Endothelial cell of umbilical vein (primary cell): ENCODE results near the gene MEA1. TPM values are rescaled to one million over a fixed set of nuclear protein-coding genes. Genes with fewer than 3 reads are reported as not detected.

Experiments used
- BruUV-seq: library from RNA; stranded (reverse); fragments of 400-500 nt; replicated peaks from 2 replicates; lab custom pipeline; 2021; lab: Mats Ljungman, UMichigan
- CTCF ChIA-PET: fragments of 300-600, 350-600 bp; sonication (Branson Sonifier 250); formaldehyde crosslinking; loops from one replicate; lab custom pipeline; 2021; ENCODE audit warnings: antibody characterized with exemption, inconsistent platforms; lab: Charles Lee
- POLR2A ChIA-PET: fragments of 300-600, 350-600 bp; sonication (Branson Sonifier 250); formaldehyde crosslinking; loops from one replicate; lab custom pipeline; 2021; ENCODE audit warnings: antibody characterized with exemption, inconsistent platforms; lab: Charles Lee
- DNase-seq: peaks from one replicate; pipeline ENCODE4 v3.0.0-alpha.2; 2011; ENCODE audit warnings: low read depth, low spot score
- FAIRE-seq: peaks from 2 replicates; lab custom pipeline; 2011; peaks lifted over from hg19 to GRCh38; lab: Jason Lieb, UNC
- H2AFZ ChIP-seq: 2 replicates; pipeline ENCODE4 v1.6.0; 2012; ENCODE audit warnings: low read depth, low read length, control low read depth, inconsistent platforms
- H3K27ac ChIP-seq: 2 replicates; pipeline ENCODE4 v1.5.1; 2011; ENCODE audit warnings: low read depth, mild to moderate bottlenecking, control low read depth, low read length, moderate library complexity; ENCODE audit not compliant: insufficient read depth
- H3K27me3 ChIP-seq, 2 experiments: 2 replicates each; pipeline versions ENCODE4 v1.6.0 to v1.6.1; 2011; ENCODE audit warnings: low read length in 2 of 2, mixed read lengths in 1 of 2; ENCODE audit not compliant: control insufficient read depth in 2 of 2, insufficient read depth in 2 of 2
- H3K36me3 ChIP-seq, 2 experiments: 2 replicates in 1 of 2; 3 replicates in 1 of 2; pipeline ENCODE4 v1.5.1; 2011; ENCODE audit warnings: low read length in 2 of 2, mild to moderate bottlenecking in 1 of 2, moderate library complexity in 1 of 2; ENCODE audit not compliant: control insufficient read depth in 2 of 2, insufficient read depth in 2 of 2; ENCODE audit errors: extremely low read depth in 1 of 2
- H3K4me1 ChIP-seq: 3 replicates; pipeline ENCODE4 v1.5.1; 2011; ENCODE audit warnings: mild to moderate bottlenecking, low read length; ENCODE audit not compliant: control insufficient read depth, insufficient read depth; ENCODE audit errors: extremely low read depth
- H3K4me2 ChIP-seq: 2 replicates; pipeline ENCODE4 v1.6.1; 2011; ENCODE audit warnings: low read length, control low read depth, mixed read lengths; ENCODE audit not compliant: insufficient read depth
- H3K4me3 ChIP-seq, 3 experiments: fragments of 200-600 bp in 1 of 3; sonication (generic), shearing (Covaris generic) in 1 of 3; replicated peaks in 1 of 3; 2 replicates each; pipeline ENCODE4 v1.5.1; 2011 to 2016; ENCODE audit warnings: control low read depth in 3 of 3, low read length in 3 of 3, mild to moderate bottlenecking in 2 of 3, inconsistent platforms in 1 of 3, low read depth in 1 of 3, moderate library complexity in 1 of 3; ENCODE audit not compliant: insufficient read depth in 1 of 3
- H3K79me2 ChIP-seq: 2 replicates; pipeline ENCODE4 v1.6.0; 2012; ENCODE audit warnings: low read length, inconsistent platforms; ENCODE audit not compliant: control insufficient read depth, insufficient read depth
- H3K9ac ChIP-seq: replicated peaks from 2 replicates; pipeline ENCODE3; 2011; ENCODE audit warnings: low read length, control low read depth; ENCODE audit not compliant: insufficient read depth; ENCODE audit errors: extremely low read depth
- H3K9me1 ChIP-seq: replicated peaks from 3 replicates; pipeline ENCODE4 v1.6.0; 2011; ENCODE audit warnings: mild to moderate bottlenecking, low read length; ENCODE audit not compliant: control insufficient read depth, insufficient read depth; ENCODE audit errors: extremely low read depth
- H3K9me3 ChIP-seq: replicated peaks from 2 replicates; pipeline ENCODE4 v1.5.1; 2012; ENCODE audit warnings: low read length, inconsistent platforms; ENCODE audit not compliant: control insufficient read depth, insufficient read depth
- H4K20me1 ChIP-seq: replicated peaks from 2 replicates; pipeline ENCODE3; 2011; ENCODE audit warnings: mild to moderate bottlenecking, low read length; ENCODE audit not compliant: control insufficient read depth, insufficient read depth; ENCODE audit errors: extremely low read depth
- CTCF ChIP-seq, 2 donors: IDR thresholded peaks; 1 replicate in 1 of 2; 2 replicates in 1 of 2; pipeline ENCODE4 v1.5.1; 2011; ENCODE audit warnings: low read length in 2 of 2, mild to moderate bottlenecking in 2 of 2, moderate library complexity in 2 of 2, control low read depth in 1 of 2, inconsistent platforms in 1 of 2, low read depth in 1 of 2; ENCODE audit not compliant: insufficient read depth in 1 of 2; ENCODE audit errors: extremely low read depth in 1 of 2
- EZH2 ChIP-seq: IDR thresholded peaks from 2 replicates; pipeline ENCODE4 v1.6.1; 2012; ENCODE audit warnings: borderline replicate concordance, low read depth, mild to moderate bottlenecking, moderate library complexity, low read length, inconsistent platforms; ENCODE audit not compliant: severe bottlenecking
- FOS ChIP-seq: IDR thresholded peaks from 2 replicates; pipeline ENCODE4 v1.6.1; 2011; ENCODE audit warnings: mild to moderate bottlenecking, low read length, moderate library complexity, borderline replicate concordance; ENCODE audit not compliant: insufficient read depth
- GATA2 ChIP-seq: IDR thresholded peaks from 2 replicates; pipeline ENCODE4 v1.7.0; 2011; ENCODE audit warnings: low read depth, mild to moderate bottlenecking, moderate library complexity, mixed read lengths, low read length; ENCODE audit not compliant: insufficient read length, insufficient read depth
- JUN ChIP-seq: IDR thresholded peaks from 2 replicates; pipeline ENCODE4 v1.6.1; 2011; ENCODE audit warnings: borderline replicate concordance, low read depth; ENCODE audit not compliant: insufficient read length, insufficient read depth
- MYC ChIP-seq: IDR thresholded peaks from one replicate; pipeline ENCODE4 v1.6.1; 2011; ENCODE audit warnings: mild to moderate bottlenecking, low read depth, low read length
- POLR2A ChIP-seq: IDR thresholded peaks from 2 replicates; pipeline ENCODE4 v1.6.1; 2012; ENCODE audit warnings: low read depth, mild to moderate bottlenecking, control low read depth, low read length
- POLR2AphosphoS5 ChIP-seq: IDR thresholded peaks from 2 replicates; pipeline ENCODE4 v1.6.1; 2012; ENCODE audit warnings: low read depth, mild to moderate bottlenecking, control low read depth, low read length, moderate library complexity; ENCODE audit not compliant: insufficient read depth
- dilution Hi-C: fragments of 300-500 bp; cut with MboI; formaldehyde crosslinking; loops from one replicate; pipeline ENCODE4 v1.15.0; 2019; ENCODE audit warnings: low sequenced_read_pairs; ENCODE audit not compliant: extremely low pct_ligation_motif_present
- intact Hi-C: fragments of 100-400 bp; cut with micrococcal nuclease; formaldehyde crosslinking; loops from one replicate; pipeline ENCODE4 v1.10.0; 2022
- polyA plus RNA-seq, 4 experiments: library from polyadenylated mRNA; depleted of rRNA in 3 of 4; stranded (reverse) in 3 of 4; unstranded in 1 of 4; fragments of >200 nt; gene quantifications; 2 replicates each; pipeline versions ENCODE4 v1.2.1 to v1.2.3, GENCODE V29; 2011 to 2012; ENCODE audit warnings: missing spikeins in 1 of 4
- total RNA-seq: library from RNA; stranded (reverse); gene quantifications from 2 replicates; pipeline ENCODE4 v1.2.3, GENCODE V29; 2021
- TF ChIP-seq, protein P1 (sequence below): IDR thresholded peaks from 2 replicates; pipeline ENCODE4 v1.6.1; 2011; ENCODE audit not compliant: insufficient read depth, insufficient read length

The MEA1 gene
- total and polyA plus RNA-seq, 2 donors (not counting 3 experiments of a cell fraction or from before 2014, with no cell fraction given) = 62.5 to 69.5 TPM

DNA sequence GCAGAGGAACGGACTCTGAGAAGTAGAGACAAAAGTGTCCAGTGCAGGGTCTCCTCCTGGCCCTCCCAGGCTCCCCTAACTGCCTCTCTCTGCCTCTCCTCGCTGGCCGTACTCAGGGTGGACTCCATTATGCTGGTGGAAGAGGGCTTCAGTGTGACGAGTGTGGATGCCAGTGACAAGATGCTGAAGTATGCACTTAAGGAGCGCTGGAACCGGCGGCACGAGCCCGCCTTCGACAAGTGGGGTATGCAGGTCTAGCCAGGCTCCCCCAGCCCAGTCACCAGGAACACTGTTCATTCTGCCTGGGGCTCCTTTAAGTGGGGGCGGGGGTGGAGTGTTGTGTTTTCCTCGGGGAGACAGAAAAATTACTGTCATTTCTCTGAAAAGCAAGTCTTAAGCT is 51.6 kb downstream of the MEA1 start:
- H3K27me3 ChIP-seq = no peaks in the 10 kb centered on the region
- H3K4me2 ChIP-seq = no peak overlapping the region
- CTCF ChIA-PET = interaction anchor here (1.1 kb wide), 1 partner anchor 22 kb away, joined by 3 read pairs; the partner anchor contains the start of gene PPP2R5D
- TF ChIP-seq EZH2 = no peak
- TF ChIP-seq CTCF (IDR thresholded peaks at IDR 0.05; ENCODE audit: extremely low read depth in 1 of 2, insufficient read depth in 1 of 2, low read depth in 1 of 2, low read length in 2 of 2) = no peak
- TF ChIP-seq POLR2A = no peak
- TF ChIP-seq POLR2AphosphoS5 = no peak
- no peak for TF ChIP-seq GATA2
- TF ChIP-seq, protein P1, sequence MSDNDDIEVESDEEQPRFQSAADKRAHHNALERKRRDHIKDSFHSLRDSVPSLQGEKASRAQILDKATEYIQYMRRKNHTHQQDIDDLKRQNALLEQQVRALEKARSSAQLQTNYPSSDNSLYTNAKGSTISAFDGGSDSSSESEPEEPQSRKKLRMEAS = no peak
- TF ChIP-seq FOS = no peak
- no peak for TF ChIP-seq JUN
- TF ChIP-seq MYC = no peak
- dilution Hi-C loops = no loop called here
- H4K20me1 ChIP-seq = no peaks in the 10 kb centered on the region
- peaks cover 0 to 17% of the 10 kb centered on the region in 2 experiments for H3K36me3 ChIP-seq
- H3K4me1 ChIP-seq = peaks cover 10% of the 10 kb centered on the region
- BruUV-seq = no TSS peak
- H3K9ac ChIP-seq = no peak overlapping the region
- intact Hi-C loops = loop anchor here (5.0 kb wide), 1 partner anchor 50 kb away; the partner anchor contains the start of genes KLHDC3 and MEA1
- POLR2A ChIA-PET = no interaction called here
- no peaks in the 10 kb centered on the region for H3K79me2 ChIP-seq
- no peak overlapping the region for H3K4me3 ChIP-seq
- H3K27ac ChIP-seq = no peak overlapping the region
- H3K9me3 ChIP-seq = no peaks in the 10 kb centered on the region
- DNase-seq (no peak), FAIRE-seq (no peak)
- H2AFZ ChIP-seq = no peak overlapping the region
- no peaks in the 10 kb centered on the region for H3K9me1 ChIP-seq

Other genes starting within 250 kb of the MEA1 start
- gene BICRAL, start 231.9 kb downstream of the MEA1 start, total RNA-seq = 6.8 and 7.1 TPM in 2 replicates
- 5.6 and 5.8 TPM in 2 replicates for gene BICRAL, start 231.9 kb downstream of the MEA1 start, polyA plus RNA-seq
- 94.4 and 103 TPM in 2 replicates for gene RPL7L1, start 134.3 kb downstream of the MEA1 start, total RNA-seq
- gene RPL7L1, start 134.3 kb downstream of the MEA1 start, polyA plus RNA-seq = 31.1 and 36.9 TPM in 2 replicates
- not detected in 2 replicates for gene PTCRA, start 97.9 kb downstream of the MEA1 start, total RNA-seq
- 0.13 TPM in 1 of 2 replicates, not detected in the other for gene PTCRA, start 97.9 kb downstream of the MEA1 start, polyA plus RNA-seq
- gene CNPY3, start 84.5 kb downstream of the MEA1 start, total RNA-seq = 43.3 and 53.1 TPM in 2 replicates
- 40.8 and 46.4 TPM in 2 replicates for gene CNPY3, start 84.5 kb downstream of the MEA1 start, polyA plus RNA-seq
- gene GNMT, start 53.2 kb downstream of the MEA1 start, total RNA-seq = 0.42 and 1.2 TPM in 2 replicates
- gene GNMT, start 53.2 kb downstream of the MEA1 start, polyA plus RNA-seq = 0.41 and 0.70 TPM in 2 replicates
- gene PEX6, start 34.8 kb downstream of the MEA1 start, total RNA-seq = 9.9 and 18.1 TPM in 2 replicates
- gene PEX6, start 34.8 kb downstream of the MEA1 start, polyA plus RNA-seq = 10.8 and 11.2 TPM in 2 replicates
- gene PPP2R5D, start 29.4 kb downstream of the MEA1 start, total RNA-seq = 45.5 and 51.0 TPM in 2 replicates
- 58.9 and 60.2 TPM in 2 replicates for gene PPP2R5D, start 29.4 kb downstream of the MEA1 start, polyA plus RNA-seq
- 84.6 and 84.8 TPM in 2 replicates for gene KLHDC3, start 303 bp upstream of the MEA1 start, total RNA-seq
- 120 and 130 TPM in 2 replicates for gene KLHDC3, start 303 bp upstream of the MEA1 start, polyA plus RNA-seq
- 103 TPM in 2 replicates for gene RRP36, start 7.7 kb upstream of the MEA1 start, total RNA-seq
- gene RRP36, start 7.7 kb upstream of the MEA1 start, polyA plus RNA-seq = 35.9 and 40.2 TPM in 2 replicates
- gene CUL7, start 39.9 kb upstream of the MEA1 start, total RNA-seq = 29.4 and 29.7 TPM in 2 replicates
- 33.7 and 35.4 TPM in 2 replicates for gene CUL7, start 39.9 kb upstream of the MEA1 start, polyA plus RNA-seq
- 59.7 and 63.6 TPM in 2 replicates for gene MRPL2, start 45.5 kb upstream of the MEA1 start, total RNA-seq
- gene MRPL2, start 45.5 kb upstream of the MEA1 start, polyA plus RNA-seq = 37.6 and 43.1 TPM in 2 replicates
- gene KLC4, start 45.7 kb upstream of the MEA1 start, total RNA-seq = 26.8 and 26.9 TPM in 2 replicates
- gene KLC4, start 45.7 kb upstream of the MEA1 start, polyA plus RNA-seq = 17.4 and 17.7 TPM in 2 replicates
- gene PTK7, start 62.4 kb upstream of the MEA1 start, total RNA-seq = 65.3 and 65.6 TPM in 2 replicates
- 41.9 and 44.6 TPM in 2 replicates for gene PTK7, start 62.4 kb upstream of the MEA1 start, polyA plus RNA-seq
- 34.4 and 36.2 TPM in 2 replicates for gene SRF, start 157.3 kb upstream of the MEA1 start, total RNA-seq
- 55.8 and 61.5 TPM in 2 replicates for gene SRF, start 157.3 kb upstream of the MEA1 start, polyA plus RNA-seq
- 43.9 and 46.0 TPM in 2 replicates for gene CUL9, start 168.2 kb upstream of the MEA1 start, total RNA-seq
- gene CUL9, start 168.2 kb upstream of the MEA1 start, polyA plus RNA-seq = 36.5 and 38.7 TPM in 2 replicates
- 34.3 and 37.7 TPM in 2 replicates for gene DNPH1, start 215.5 kb upstream of the MEA1 start, total RNA-seq
- 120 and 131 TPM in 2 replicates for gene DNPH1, start 215.5 kb upstream of the MEA1 start, polyA plus RNA-seq
- gene TTBK1, start 229.5 kb upstream of the MEA1 start, total RNA-seq = 0.12 TPM in 1 of 2 replicates, not detected in the other
- gene TTBK1, start 229.5 kb upstream of the MEA1 start, polyA plus RNA-seq = 0.06 TPM in 2 replicates